ENCODE measurements around the gene TPST2. TPM values are rescaled to one million over a fixed set of nuclear protein-coding genes. Genes with fewer than 3 reads are reported as not detected.

Gene TPST2
- total and polyA plus RNA-seq, 9 of the 15 experiments (the other 6 are each of a cell fraction or from before 2014, with no cell fraction given), result 14.2 to 123 (median 60.1) TPM

- TF ChIP-seq HOMEZ (CRISPR knock-in tag; IDR thresholded peaks at IDR 0.05) (no peak), TCF15 (CRISPR knock-in tag; IDR thresholded peaks at IDR 0.05) (no peak), MTF1 (CRISPR knock-in tag; IDR thresholded peaks at IDR 0.05; ENCODE audit: borderline replicate concordance) (no peak), DNMT1 (IDR thresholded peaks at IDR 0.05) (no peak), GTF2A2 (tag; IDR thresholded peaks at IDR 0.05) (no peak), GABPA (tag; conservative IDR thresholded peaks at IDR 0.05; ENCODE audit: low read depth) (peak; percentile 16; the same call in 1 of the 2 replicates), RFX1 (IDR thresholded peaks at IDR 0.05) (no peak), CXXC5 (CRISPR knock-in tag; IDR thresholded peaks at IDR 0.05) (peak; percentile 10; the same call in 1 of the 2 replicates), RBM39 (optimal IDR thresholded peaks at IDR 0.05; ENCODE audit: low read depth, low read length) (no peak), MITF (IDR thresholded peaks at IDR 0.05) (no peak), ZNF699 (CRISPR knock-in tag; IDR thresholded peaks at IDR 0.05; ENCODE audit: insufficient replicate concordance) (no peak), CHD2 (IDR thresholded peaks at IDR 0.05; ENCODE audit: low read depth, low read length) (no peak), RFX5 (IDR thresholded peaks at IDR 0.05; ENCODE audit: low read depth, low read length) (no peak), NKRF (IDR thresholded peaks at IDR 0.05; ENCODE audit: borderline replicate concordance) (peak; percentile 60; the same call in 1 of the 2 replicates), FOXJ2 (tag; IDR thresholded peaks at IDR 0.05) (no peak), HSF4 (CRISPR knock-in tag; IDR thresholded peaks at IDR 0.05; ENCODE audit: borderline replicate concordance) (no peak), ZNF717 (CRISPR knock-in tag; IDR thresholded peaks at IDR 0.05) (no peak), MCM7 (IDR thresholded peaks at IDR 0.05) (no peak), EHMT2 (IDR thresholded peaks at IDR 0.05) (peak; percentile 63; the same call in 1 of the 2 replicates), ZNF277 (CRISPR knock-in tag; IDR thresholded peaks at IDR 0.05; ENCODE audit: borderline replicate concordance) (no peak), SREBF2 (CRISPR knock-in tag; IDR thresholded peaks at IDR 0.05) (no peak), SMARCA4 (IDR thresholded peaks at IDR 0.05) (peak; percentile 86)
Observed at GRCh38 chr22:26617271-26618199, 27.6 kb upstream of the TPST2 start, which contains the start of gene CRYBB1 (continued).
